Kidney epithelial cell (primary cell): ENCODE measurements around the gene XCR1. TPM values are rescaled to one million over a fixed set of nuclear protein-coding genes. Genes with fewer than 3 reads are reported as not detected.

ENCODE experiments used
- DNase-seq: peaks from one replicate; pipeline ENCODE4 v3.0.0-alpha.2; 2010; ENCODE audit warnings: low read depth
- H3K27me3 ChIP-seq: 2 replicates; pipeline ENCODE4 v1.6.0; 2011; ENCODE audit warnings: low read length; ENCODE audit not compliant: control insufficient read depth, insufficient read depth
- H3K36me3 ChIP-seq: 2 replicates; pipeline ENCODE4 v1.5.1; 2011; ENCODE audit warnings: low read length; ENCODE audit not compliant: control insufficient read depth, insufficient read depth
- H3K4me3 ChIP-seq: 2 replicates; pipeline ENCODE4 v1.5.1; 2011; ENCODE audit warnings: low read depth, mild to moderate bottlenecking, control low read depth, low read length
- total RNA-seq: library from RNA; depleted of rRNA; stranded (reverse); fragments of >200 nt; gene quantifications from 2 replicates; pipeline ENCODE4 v1.2.3, GENCODE V29; 2015
- TF ChIP-seq, protein P1 (sequence below): IDR thresholded peaks from 2 replicates; pipeline ENCODE4 v1.5.1; 2011; ENCODE audit warnings: mild to moderate bottlenecking, moderate library complexity, low read length, control low read depth, inconsistent platforms; ENCODE audit not compliant: insufficient read depth, poor library complexity, severe bottlenecking

The XCR1 gene
- total RNA-seq, 1 donor from 2014 or later = not detected

DNA sequence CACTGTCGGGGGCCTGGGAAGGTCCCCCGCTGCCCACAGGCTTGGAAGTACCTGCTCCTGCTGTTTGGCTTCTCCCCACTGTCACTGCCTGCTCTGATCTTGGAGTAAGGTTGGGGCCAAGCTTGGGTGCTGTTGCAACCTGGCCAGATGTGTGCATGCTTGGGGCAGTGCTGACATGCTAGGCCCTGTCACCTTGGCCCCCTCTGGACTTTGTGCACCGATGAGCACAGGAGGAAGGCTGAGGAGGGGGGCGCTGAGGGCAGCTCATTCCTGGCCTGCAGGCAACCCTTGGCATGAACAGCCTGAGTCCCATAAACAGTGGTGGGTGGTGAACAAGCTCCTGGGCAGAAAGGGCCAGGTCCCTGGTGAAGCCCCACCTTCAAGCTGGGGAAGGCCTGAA is 4.0 kb upstream of the XCR1 start:
- TF ChIP-seq, protein P1, sequence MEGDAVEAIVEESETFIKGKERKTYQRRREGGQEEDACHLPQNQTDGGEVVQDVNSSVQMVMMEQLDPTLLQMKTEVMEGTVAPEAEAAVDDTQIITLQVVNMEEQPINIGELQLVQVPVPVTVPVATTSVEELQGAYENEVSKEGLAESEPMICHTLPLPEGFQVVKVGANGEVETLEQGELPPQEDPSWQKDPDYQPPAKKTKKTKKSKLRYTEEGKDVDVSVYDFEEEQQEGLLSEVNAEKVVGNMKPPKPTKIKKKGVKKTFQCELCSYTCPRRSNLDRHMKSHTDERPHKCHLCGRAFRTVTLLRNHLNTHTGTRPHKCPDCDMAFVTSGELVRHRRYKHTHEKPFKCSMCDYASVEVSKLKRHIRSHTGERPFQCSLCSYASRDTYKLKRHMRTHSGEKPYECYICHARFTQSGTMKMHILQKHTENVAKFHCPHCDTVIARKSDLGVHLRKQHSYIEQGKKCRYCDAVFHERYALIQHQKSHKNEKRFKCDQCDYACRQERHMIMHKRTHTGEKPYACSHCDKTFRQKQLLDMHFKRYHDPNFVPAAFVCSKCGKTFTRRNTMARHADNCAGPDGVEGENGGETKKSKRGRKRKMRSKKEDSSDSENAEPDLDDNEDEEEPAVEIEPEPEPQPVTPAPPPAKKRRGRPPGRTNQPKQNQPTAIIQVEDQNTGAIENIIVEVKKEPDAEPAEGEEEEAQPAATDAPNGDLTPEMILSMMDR = no peak
- H3K27me3 ChIP-seq = peaks cover 2% of the 10 kb centered on the region
- no peak for DNase-seq
- no peaks in the 10 kb centered on the region for H3K36me3 ChIP-seq
- no peak overlapping the region for H3K4me3 ChIP-seq

DNA sequence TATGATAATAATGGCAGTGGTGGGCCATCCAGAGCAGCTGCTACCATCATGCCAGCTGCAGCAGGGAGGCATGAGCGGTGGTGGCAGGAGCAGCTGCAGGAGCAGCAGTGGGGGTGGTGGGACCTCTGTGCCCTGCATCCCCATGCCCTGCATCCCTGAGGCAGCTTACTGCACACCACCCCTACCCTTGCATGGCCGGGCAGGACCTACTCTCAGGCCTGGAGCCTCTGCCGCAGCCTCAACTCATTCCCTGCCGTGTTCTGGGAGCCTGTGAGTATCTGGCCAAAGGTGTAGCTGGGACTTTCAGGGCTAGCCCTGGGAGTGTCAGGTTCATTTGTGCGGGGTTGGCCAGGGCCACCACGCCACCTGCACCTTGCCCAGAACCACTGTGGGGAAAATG is 3.3 kb upstream of the XCR1 start:
- TF ChIP-seq, protein P1 = no peak
- DNase-seq = no peak
- no peak overlapping the region for H3K4me3 ChIP-seq
- peaks cover 2% of the 10 kb centered on the region for H3K27me3 ChIP-seq
- no peaks in the 10 kb centered on the region for H3K36me3 ChIP-seq

DNA sequence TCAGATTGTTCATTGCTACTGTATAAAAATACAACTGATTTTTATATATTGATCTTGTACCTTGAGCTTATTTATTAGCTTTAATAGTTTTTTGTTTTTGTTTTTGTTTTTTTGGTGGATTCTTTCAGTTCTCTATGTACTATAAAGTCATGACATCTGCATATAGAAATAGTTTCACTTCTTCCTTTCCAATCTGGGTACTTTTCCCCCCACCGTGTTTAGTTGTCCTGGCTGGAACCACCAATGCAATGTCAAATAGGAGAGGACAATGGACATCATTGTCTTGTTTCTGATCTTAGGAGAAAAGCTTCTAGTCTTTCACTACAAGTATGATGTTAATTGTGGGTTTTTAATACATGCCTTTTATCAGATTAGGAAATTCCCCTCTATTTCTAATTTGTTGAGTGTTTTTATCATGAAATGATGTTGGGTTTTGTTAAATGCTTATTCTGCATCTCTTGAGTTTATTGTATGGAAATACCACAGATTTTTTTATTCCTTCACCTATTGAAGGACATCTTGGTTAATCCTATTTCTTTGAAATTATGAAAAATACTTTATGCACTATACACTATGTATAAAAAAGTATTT is 2.8 kb upstream of the XCR1 start:
- H3K4me3 ChIP-seq = no peak overlapping the region
- no peak for DNase-seq
- TF ChIP-seq, protein P1 = no peak

DNA sequence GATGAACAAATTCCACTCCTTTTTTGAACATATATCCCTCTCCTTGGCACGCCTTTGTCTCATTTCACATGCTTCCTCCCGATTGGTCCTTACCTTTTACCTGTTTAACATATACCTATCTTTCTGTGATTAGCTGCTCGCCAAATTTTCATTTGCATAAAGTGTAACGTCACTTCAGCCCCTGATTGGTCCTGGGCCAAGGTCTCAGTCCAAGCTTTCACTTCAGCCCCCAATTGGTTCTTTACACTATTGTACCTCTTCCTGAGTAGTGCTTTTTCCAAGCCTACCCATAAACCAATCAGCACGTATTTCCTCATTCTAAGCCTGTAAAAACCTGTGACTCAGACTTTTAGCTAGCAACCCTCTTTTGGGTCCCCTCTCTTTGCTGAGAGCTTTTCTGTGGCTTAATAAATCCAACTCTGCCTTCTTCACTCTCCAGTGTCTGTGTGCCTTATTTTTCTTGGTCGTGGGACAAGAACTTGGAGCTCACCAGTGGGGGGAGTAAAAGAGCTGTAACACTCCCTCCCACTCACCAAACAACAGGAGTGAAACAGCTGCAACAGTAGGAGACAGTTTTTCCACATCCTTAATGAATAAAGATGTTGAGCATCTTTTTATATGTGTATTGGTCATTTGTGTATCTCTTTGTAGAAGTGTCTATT is 584 bp upstream of the XCR1 start:
- peaks cover 2% of the 10 kb centered on the region for H3K27me3 ChIP-seq
- no peak overlapping the region for H3K4me3 ChIP-seq
- DNase-seq = no peak
- TF ChIP-seq, protein P1 = no peak
- H3K36me3 ChIP-seq = no peaks in the 10 kb centered on the region

More for the DNA sequence above, 2.8 kb upstream of the XCR1 start:
- H3K27me3 ChIP-seq = peaks cover 2% of the 10 kb centered on the region
- no peaks in the 10 kb centered on the region for H3K36me3 ChIP-seq

DNA sequence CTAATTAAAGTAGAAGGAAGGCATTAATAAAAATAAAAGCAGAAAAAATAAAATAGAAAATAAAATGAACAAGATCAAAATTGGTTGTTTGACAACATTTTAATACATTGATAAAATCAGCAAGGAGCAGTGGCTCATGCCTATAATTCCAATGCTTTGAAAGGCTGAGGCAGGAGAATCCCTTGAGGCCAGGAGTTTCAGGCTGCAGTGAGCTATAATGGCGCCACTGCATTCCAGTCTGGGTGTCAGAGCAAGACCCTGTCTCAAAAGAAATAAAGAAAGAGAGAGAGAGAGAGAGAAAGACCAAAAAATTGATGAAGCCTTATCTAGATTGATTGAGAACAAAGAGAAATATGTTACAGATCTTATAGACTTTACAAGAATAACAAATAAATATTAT is 2.1 kb downstream of the XCR1 start:
- TF ChIP-seq, protein P1 = no peak
- Histone ChIP-seq H3K27me3 (peaks cover 2% of the 10 kb centered on the region), H3K36me3 (no peaks in the 10 kb centered on the region), H3K4me3 (no peak overlapping the region)
- no peak for DNase-seq

DNA sequence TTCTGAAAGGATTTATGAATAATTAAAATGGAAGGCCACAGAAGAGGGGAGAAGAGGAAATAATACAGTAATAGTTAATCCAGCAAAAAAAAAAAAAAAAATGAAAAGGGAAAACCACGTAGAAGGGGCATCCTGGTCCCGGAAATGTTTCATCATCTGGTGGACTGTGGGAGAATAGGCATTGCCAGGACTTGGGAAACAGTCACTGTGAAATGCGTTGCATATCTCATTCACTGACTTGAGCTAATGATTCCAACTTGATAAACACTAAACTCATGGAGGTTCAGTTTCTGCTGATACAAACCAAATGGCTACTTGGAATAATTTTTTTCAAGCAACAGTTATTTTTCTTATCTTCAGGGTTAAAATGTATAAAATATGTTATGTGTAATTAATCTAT is 3.2 kb downstream of the XCR1 start:
- Histone ChIP-seq H3K27me3 (peaks cover 2% of the 10 kb centered on the region), H3K36me3 (no peaks in the 10 kb centered on the region), H3K4me3 (no peak overlapping the region)
- TF ChIP-seq, protein P1 = no peak
- no peak for DNase-seq
